Activated naive CD8-positive, alpha-beta T cell treated with anti-CD3 and anti-CD28 coated beads, Interleukin-2, amount 50 U/mL, for 16 hours (primary cell): ENCODE measurements around the gene COL1A2.

ENCODE experiments used
- DNase-seq: peaks from one replicate; pipeline ENCODE4 v3.0.0-alpha.2; 2020; ENCODE audit warnings: low read depth, low spot score

Gene COL1A2

GRCh38 chr7:94410413-94411187, 15.9 kb downstream of the COL1A2 start:
- no peak for DNase-seq

- DNase-seq = no peak
Measured at GRCh38 chr7:94411188-94411466, 16.4 kb downstream of the COL1A2 start.

DNA sequence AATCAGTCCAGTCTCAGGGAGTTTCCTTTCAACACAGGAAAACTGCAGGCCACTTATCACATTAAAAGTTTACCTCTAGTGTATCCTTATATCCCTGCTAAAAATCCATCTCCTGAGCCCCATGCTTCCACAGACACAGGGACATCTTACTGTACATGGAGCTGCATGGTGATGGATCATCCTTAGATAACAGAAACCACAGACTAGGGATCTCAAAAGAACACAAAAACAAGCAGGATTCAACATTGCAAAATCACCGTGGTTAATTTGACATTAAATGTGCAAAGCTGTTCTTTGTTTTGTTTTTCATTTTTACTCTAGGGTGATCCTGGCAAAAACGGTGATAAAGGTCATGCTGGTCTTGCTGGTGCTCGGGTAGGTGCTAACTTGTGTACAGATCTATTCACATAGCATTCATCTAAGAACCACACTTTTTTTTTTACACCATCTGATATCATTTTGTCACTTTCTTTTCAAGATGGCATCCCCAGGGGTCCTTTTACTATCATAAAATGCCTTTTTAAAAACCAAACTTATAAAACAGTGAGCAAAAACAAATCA, 18.1 kb downstream of the COL1A2 start:
- DNase-seq = no peak

- no peak for DNase-seq
Measured at GRCh38 chr7:94414481-94414880, 19.8 kb downstream of the COL1A2 start.

DNA sequence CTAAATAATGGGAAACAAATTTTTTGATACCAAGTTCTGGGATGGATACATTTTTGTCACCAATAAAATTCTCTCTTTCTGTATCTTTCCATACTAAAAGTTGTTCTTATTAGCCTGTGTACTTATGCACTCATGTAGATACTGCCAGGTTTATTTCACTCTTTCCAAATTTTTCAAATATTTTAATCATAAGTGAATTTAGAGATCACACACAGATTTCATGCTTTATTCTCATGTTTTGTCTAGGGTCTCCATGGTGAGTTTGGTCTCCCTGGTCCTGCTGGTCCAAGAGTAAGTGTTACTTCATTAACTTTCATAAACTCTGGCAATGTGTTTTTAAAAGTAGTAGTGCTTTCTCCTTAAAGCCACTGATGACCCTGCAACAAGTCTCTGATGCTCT, 20.3 kb downstream of the COL1A2 start:
- DNase-seq = no peak

DNA sequence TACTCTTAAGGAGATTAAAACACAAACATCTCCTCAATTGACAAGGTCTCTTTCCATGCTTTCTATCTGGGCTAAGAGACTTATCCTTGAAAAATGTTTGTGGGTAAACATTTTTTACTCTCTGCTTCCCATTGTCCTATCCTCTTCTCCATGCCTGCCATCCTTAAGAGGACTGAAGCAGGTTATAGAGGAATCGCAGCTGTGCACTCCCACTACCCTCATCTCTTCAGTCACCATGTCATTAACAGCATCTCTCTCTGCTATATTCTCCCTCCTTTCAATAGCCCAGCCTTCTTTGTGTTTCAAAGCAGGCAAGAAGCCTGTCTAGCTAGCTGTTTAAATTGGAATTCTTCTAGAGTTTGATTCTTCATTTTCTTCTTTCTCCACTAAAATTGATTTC, 22.6 kb downstream of the COL1A2 start:
- no peak for DNase-seq

- no peak for DNase-seq
Measured at GRCh38 chr7:94417901-94418300, 23.2 kb downstream of the COL1A2 start.

DNA sequence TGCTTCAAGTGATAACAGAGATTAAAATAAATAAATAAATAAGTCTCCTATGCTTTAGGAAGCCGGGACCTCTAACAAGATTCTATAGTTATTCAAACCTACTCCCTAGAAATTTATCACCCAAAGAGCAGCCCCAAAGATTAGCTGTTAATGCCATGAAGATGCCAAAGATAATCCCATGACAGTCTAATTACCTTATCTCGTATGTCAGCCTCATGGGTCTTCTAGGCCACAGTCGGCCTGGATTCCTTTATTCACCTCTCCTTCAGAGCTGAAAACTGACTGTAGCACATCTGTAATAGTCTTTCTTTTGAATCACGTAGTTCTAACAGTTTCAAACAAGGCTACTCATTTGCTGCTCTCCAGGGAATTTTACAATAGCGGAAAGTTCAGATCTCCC, 24.2 kb downstream of the COL1A2 start:
- DNase-seq = no peak

GRCh38 chr7:94420328-94420727, 25.6 kb downstream of the COL1A2 start:
- DNase-seq = no peak

GRCh38 chr7:94421681-94422080, 27.0 kb downstream of the COL1A2 start:
- DNase-seq = no peak

DNA sequence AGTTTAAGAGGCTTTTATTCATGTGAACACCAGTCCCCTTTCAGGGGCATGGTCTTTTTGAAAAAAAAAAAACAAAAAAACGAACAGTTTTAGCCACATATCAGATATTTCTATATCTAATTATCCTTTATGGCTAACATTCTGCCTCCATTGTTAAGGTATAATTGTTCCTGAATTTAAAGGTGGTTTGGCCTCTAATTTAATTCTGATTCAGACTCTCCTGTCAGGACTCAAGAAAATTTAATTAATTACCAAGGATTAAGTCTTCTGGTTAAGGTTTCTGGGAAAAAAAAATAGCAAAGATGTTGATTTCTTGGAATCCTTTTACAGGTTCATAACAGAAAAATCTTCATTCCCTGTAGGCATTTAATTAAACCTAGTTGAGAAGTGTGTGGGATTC, 27.4 kb downstream of the COL1A2 start:
- no peak for DNase-seq

DNA sequence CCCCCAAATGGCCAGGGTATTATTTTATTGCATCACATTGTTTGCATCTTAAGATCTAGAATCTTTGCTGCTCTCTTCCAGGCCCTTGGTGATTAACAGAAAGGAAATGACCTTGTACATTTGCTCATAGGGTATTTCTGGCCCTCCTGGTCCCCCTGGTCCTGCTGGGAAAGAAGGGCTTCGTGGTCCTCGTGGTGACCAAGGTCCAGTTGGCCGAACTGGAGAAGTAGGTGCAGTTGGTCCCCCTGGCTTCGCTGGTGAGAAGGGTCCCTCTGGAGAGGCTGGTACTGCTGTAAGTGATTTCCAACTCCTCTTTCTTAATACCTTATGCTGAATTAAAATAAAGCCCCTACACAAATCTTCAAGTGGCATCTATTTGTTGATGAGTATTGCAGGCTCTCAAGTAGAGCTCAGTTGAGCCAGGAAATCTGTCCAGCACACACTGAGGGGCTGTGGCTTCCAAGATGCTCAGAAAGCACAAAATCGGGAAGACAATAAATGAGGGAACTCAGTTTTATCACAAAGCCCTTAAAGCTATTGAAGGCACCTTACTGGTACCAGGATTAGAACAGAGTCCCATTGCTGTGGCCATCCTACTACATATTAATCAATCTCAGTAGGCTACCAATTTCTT, 28.2 kb downstream of the COL1A2 start:
- no peak for DNase-seq

GRCh38 chr7:94423863-94424735, 29.4 kb downstream of the COL1A2 start:
- DNase-seq = no peak

GRCh38 chr7:94425546-94425945, 30.9 kb downstream of the COL1A2 start:
- DNase-seq = no peak

- DNase-seq = no peak
Measured at GRCh38 chr7:94426980-94427875, 32.5 kb downstream of the COL1A2 start.

GRCh38 chr7:94429153-94429552, 34.5 kb downstream of the COL1A2 start:
- no peak for DNase-seq

DNA sequence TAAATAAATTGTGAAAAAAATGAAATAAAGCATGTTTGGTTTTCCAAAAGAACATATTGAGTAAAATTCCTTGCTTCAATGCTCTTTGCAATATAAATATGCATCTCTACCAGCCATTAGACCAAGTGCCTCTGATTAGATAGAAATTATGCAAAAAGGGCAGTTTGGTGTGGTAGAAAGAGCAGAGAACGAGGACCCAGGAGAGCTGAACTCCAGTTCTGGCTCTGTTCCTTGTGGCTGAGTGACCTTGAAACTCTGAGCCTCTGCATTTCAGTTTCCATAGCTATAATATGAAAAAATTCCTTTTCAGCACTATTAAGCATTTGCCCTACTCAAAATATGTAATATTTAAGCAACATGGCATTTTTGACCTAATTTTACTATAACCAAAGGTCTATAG, 36.5 kb downstream of the COL1A2 start:
- DNase-seq = no peak

- DNase-seq = no peak
Measured at GRCh38 chr7:94431619-94432280, 37.1 kb downstream of the COL1A2 start.

- DNase-seq = no peak
Measured at GRCh38 chr7:94432281-94432670, 37.6 kb downstream of the COL1A2 start.

DNA sequence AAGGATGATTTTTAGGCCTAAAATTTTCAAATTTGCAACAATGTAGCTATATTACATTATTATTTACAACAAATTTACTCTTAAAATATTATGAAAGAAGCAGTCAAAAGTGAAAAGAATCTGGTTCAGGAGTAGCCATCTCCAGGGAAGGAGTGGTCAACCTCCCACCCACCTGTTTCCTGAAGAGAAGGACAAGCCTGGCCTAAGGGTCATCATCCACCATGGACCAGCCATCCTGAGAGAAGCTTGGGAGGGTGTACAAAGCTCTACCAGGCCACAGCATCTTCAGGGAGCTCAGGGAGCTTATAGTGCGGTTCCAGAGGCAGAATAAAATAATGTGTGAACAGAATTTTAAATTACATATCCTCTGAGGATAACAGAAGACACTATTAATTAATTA, 38.1 kb downstream of the COL1A2 start:
- DNase-seq = no peak

DNA sequence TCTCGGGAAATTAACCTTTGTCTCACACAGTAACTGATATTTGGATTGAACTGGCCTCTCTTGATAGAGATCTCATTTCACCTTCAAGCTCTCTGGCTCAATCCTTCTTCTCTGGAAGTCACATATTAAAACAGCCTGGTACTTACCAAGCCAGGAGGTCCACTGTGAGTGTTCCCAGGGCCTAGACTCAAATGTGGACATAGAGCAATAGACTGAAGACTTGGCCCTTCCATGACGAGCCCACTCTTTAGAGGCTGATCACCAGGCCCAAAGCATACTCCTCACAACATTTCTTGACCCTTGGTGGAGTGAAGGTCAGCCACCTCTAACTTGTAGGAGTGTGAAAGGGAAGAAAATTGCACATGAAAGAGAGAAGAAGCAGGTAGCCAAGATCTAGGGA, 38.5 kb downstream of the COL1A2 start:
- DNase-seq = no peak
